Colon (tissue), 2 donors: ENCODE measurements around the gene TTL.
"Not testable (repeated sequence)": the region's sequence is repeated elsewhere in the genome, so short reads cannot be mapped to it uniquely, and the experiment has no call there.

Source experiments
- FAIRE-seq: peaks from 2 replicates; lab custom pipeline; 2012; peaks lifted over from hg19 to GRCh38; lab: Jason Lieb, UNC
- donor health status: control.
- donor health status: control.

The TTL gene

DNA sequence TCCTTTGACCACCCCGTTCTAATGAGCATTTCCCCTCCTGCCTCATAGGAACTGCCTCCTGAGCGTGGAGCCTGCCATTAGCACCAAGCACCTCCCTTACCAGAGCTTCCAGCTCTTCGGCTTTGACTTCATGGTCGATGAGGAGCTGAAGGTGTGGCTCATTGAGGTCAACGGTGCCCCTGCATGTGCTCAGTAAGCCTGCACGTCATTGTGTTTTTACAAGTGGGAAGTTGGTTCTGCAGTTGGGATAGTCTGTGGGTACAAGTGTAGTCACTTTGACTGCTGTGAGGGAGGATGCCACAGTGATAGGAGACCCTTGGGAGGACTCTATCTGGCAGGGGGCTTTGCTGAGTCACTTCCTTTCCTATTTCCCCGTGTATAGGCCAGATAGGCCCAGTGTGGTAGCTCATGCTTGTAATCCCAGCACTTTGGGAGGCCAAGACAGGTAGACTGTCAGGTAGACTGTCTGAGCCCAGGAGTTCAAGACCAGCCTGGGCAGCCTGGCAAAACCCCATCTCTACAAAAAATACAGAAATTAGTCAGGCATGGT is 38.4 kb downstream of the TTL start:
- FAIRE-seq = no peak

DNA sequence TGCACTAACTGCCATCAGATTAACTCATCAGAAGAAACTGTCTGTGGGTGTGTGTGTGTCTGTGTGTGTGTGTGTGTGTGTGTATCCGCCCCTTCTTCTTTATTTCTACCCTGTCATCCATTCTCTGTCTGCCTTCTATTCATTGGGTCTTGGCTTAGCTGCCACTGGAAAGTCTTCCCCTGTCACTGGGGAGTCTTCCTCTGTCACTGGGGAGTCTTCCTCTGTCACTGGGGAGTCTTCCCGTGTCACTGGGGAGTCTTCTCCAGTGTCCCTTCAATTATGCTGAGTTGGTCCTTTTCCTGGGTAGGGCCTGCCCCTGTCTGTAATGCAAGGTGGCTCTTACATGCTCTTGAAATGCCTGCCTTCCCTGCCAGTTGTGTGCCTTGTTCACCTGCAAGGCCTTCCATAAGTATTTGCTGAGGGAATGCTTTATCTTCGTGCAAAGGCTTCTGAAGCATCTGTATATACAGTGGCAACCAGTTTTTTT is 41.4 kb downstream of the TTL start:
- FAIRE-seq = no peak

GRCh38 chr2:112524276-112524675 is 42.3 kb downstream of the TTL start:
- not testable (repeated sequence) for FAIRE-seq

DNA sequence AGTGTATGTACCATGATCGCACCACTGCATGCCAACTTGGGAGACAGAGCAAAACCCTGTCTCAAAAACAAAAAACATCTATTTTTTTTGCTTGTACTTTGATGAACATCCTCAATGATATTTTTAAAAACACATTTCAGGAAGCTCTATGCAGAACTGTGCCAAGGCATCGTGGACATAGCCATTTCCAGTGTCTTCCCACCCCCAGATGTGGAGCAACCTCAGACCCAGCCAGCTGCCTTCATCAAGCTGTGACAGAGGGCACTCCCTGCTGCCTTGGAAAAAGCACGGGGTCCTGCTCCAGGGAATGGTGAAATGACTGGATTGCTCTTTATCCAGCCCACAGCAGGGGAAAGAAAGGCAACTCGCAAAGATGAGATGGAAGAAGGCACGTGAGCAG is 46.6 kb downstream of the TTL start:
- FAIRE-seq = no peak

- FAIRE-seq = no peak
Observed at GRCh38 chr2:112529757-112530156, 47.8 kb downstream of the TTL start.

DNA sequence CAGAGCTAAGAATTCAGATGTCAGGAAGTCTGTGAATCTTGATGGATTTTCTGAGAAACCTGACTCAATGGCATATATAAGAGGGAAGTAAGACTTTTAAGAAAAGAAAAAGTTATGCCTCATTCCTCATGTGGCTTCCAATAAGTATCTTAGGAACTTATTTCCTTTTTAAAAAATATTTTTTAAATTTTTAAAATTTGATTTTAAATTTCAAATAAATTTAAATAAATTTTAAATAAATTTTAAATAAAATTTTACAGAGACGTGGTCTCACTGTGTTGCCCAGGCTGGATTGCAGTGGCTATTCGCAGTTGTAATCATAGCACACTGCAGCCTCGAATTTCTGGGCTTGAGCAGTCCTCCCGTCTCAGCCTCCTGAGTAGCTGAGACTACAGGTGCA is 48.8 kb downstream of the TTL start:
- FAIRE-seq = no peak

DNA sequence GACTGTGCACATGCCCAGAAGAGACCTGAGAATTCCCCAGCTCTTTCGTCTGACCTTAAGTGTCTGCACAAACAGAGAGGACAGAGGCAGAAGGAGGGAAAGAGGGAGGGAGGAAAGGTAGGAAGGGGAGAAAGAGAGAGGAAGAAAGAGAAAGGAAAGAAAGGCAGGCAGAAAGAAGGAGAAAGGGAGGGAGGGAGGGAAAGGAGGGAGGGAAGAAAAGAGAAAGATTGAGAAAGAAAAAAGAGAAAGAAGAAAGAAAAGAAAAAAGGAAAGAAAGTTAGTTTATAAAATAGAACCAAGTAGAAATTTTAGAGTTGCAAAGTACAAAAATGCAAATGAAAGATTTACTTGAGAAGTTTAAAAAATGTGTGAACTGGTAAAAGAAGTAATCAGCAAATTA is 52.9 kb downstream of the TTL start:
- FAIRE-seq = no peak

- FAIRE-seq = not testable (repeated sequence)
Observed at GRCh38 chr2:112536665-112537064, 54.7 kb downstream of the TTL start.

GRCh38 chr2:112539306-112539705 is 57.4 kb downstream of the TTL start:
- no peak for FAIRE-seq

GRCh38 chr2:112540906-112541305 is 59.0 kb downstream of the TTL start:
- FAIRE-seq = no peak

GRCh38 chr2:112541315-112542122 is 59.6 kb downstream of the TTL start:
- FAIRE-seq = no peak

DNA sequence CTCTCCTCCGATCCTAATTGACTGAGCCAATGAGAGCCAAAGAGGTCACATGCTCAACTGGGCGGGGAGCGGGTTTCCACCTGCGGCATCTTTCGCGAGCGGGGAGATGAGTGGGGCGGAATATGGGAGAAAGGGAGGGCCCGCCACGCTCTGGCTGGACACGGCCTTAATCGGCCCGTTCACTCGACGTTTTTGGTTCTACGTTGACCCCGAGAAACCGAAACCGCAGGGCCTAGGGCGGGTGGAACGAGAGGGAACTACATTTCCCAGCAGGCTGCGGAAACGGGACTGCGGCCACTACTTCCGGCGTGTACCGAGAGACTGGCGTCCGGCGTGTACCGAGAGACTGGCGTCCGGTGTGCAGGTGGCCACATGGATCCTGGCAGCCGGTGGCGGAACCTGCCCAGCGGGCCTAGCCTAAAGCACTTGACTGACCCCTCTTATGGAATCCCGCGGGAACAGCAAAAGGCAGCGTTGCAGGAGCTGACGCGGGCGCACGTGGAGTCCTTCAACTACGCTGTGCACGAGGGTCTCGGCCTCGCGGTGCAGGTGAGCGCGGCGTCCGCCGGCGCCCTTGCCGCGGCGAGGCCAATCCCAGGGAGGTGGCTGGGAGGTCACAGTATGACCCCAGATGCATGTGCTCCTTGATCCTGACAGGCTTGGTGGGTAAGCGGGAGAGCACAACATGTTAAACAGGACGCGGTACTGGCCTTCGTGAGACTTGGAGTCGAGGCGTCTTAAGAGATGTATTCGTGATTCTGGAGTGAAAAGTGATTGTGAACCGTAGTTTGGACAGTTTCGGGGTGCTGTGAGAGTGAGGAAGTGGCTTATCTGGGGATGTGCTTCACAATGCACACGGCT is 60.4 kb downstream of the TTL start, which contains the start of gene POLR1B:
Gene POLR1B (plus strand): TSS at position 343 of the 861 bp plus-strand sequence. CDS start 30 bp downstream, at position 373.
- FAIRE-seq = no peak

DNA sequence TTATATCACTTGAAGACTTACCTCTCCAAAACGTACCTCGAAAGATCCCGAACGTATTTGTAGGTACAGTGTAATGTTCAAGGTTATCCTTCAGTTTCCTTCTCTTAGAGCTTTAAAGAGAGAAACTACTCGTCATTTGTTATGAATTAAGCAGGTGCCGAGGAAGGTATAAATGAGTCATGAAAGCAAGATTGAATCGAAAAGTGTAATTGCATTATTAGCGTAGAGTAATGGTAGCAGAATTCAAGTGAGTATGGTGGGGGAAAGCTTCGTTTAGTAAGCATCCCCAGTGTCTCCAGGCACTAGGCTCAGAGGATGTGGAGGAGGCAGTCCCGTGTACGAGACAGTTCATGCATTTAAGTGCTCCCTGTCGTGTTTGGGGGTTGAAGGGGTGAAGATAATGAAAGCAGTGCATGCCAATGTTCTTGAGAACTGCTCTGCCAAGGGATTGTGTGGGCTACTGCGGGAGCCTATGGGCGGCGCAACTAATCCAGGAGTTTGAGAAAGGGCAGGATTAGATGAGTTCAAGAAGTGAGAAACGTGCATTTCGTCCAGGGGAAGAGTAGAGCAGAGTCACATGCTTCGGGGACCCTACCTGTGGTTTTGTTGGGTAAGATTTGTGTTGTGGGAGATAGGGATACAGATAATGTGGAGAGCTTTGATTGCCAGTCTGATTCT is 61.2 kb downstream of the TTL start:
- FAIRE-seq = no peak

GRCh38 chr2:112547333-112547732 is 65.4 kb downstream of the TTL start:
- no peak for FAIRE-seq

DNA sequence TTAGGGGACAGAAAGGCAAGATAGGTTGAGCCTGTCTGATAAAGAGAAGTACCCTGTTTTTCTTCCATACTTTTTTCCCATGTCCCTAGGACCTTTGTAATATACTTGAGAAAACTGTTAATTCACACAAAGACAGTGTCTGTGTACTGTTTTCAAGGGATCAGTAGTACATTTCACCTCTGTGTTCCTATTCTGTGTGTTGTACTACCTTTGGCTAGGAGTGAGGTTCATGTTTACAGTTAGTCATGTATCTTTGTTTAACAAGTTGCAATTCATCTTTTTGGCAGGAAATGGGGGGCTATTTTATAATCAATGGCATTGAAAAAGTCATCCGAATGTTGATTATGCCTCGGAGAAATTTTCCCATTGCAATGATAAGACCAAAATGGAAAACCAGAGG is 67.0 kb downstream of the TTL start:
- no peak for FAIRE-seq

DNA sequence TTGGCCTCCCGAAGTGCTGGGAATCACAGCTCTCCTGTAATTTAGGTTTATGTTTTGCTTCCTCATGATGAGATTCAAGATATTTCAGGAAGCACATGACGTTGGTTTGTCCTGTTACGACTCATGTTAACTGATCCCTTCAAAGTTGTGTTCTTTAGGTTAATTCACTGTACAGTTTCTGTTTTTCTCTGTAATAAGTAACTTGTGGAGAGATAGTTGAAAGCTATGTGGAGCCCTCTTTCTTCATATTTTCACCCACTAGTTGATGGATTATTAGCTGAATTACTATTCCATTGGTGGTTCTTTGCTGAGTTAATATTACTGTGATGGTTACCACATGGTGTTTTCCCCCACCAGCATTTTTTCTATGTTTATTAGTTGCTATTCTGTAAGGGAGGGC is 84.1 kb downstream of the TTL start:
- no peak for FAIRE-seq

DNA sequence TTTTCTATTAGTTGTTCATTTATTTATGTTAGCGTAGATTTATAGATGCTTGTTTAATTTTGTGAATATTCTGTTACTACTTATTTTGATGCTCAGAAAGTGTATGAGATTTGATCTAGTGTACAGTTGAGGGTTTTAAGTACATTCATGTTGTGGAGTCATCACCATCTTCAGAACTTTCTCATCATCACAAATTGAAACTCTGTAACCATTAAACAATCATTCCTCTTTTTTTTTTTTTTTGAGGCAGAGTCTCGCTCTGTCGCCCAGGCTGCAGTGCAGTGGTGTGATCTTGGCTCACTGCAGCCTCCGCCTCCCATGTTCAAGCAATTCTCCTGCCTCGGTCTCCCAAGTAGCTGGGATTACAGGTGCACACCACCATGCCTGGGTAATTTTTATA is 84.6 kb downstream of the TTL start:
- not testable (repeated sequence) for FAIRE-seq

DNA sequence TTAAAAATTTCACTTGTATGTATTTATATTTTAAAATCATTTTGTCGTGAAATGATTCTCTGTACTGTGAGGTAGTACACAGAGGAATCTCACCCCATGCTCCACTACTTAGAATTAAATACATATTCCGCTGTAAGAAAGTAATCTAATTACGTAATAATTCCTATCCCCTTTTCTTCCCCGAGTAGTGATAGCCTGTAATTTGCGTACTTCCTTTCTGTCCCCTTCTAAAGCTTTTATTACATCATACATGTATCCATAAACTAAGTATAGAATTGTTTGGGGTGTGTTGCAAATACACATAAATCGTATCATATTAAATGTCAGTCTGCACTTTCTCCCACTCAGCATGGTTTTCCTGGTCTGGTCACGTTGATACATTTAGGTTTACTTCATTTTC is 90.0 kb downstream of the TTL start:
- FAIRE-seq = no peak

DNA sequence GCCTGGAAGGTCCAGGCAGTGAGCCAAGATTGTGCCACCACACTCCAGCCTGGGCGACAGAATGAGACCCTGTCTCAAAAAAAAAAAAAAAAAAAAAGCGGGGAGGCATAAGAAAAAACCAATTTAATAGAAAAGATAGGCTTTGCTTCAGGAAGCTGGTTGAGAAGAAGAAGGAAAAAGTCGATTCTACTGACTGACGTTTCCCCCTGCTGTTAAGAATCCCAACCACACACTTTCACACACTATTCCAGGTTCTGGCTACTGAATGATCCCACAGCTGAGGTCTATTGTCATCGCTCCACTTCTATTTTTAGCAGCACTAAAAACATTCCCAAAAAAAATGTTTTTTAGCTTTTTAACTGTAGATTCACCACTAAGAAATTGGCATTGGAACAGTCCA is 95.8 kb downstream of the TTL start:
- no peak for FAIRE-seq

- FAIRE-seq = no peak
Observed at GRCh38 chr2:112579241-112579640, 97.3 kb downstream of the TTL start.

DNA sequence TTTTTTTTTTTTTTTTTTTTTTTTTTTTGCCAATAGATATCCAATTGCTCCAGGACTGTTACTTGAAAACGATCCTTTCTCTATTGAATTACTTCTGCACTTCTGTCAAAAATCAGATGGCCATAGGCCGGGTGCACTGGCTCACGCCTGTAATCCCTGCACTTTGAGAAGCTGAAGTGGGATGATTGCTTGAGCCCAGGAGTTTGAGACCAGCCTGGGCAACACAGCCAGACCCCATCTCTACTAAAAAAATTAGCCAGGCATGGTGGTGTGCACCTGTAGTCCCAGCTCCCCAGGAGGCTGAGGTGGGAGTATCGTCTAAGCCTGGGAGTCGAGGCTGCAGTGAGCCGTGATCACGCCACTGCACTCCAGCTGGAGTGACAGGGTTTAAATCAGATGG is 98.1 kb downstream of the TTL start:
- no peak for FAIRE-seq

DNA sequence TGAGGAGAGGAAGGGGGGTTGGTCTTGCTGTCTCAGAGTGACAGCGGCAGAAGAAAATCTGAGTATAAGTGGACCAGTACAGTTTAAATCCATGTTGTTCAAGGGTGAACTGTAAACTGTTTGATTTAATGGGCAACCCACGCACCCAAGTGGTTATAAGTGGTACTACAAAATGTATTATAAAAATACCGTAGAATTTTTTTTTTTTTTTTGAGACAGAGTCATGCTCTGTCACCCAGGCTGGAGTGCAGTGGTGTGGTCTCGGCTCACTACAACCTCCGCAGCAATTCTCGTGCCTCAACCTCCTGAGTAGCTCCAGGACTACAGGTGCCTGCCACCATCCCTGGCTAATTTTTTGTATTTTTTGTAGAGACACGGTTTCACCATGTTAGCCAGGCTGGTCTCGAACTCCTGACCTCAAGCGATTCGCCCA is 100.4 kb downstream of the TTL start:
- FAIRE-seq = no peak
